Right atrium auricular region (tissue), 2 donors: ENCODE results near the gene ANKFY1. TPM values are rescaled to one million over a fixed set of nuclear protein-coding genes. Genes with fewer than 3 reads are reported as not detected.

Experiments used
- DNase-seq: peaks from one replicate; pipeline ENCODE4 v3.0.0-alpha.2; 2019; ENCODE audit warnings: low spot score
- H3K27ac ChIP-seq, 2 donors: fragments of 200-600 bp; sonication (generic); 1 replicate in 1 of 2; 2 replicates in 1 of 2; pipeline ENCODE4 v1.5.1; 2016 to 2019
- H3K27me3 ChIP-seq, 2 donors: fragments of 200-600 bp; sonication (generic); one replicate each; pipeline versions ENCODE4 v1.5.1 to v1.6.0; 2017 to 2019
- H3K36me3 ChIP-seq: fragments of 200-600 bp; sonication (generic); one replicate; pipeline ENCODE4 v1.5.1; 2016
- H3K4me1 ChIP-seq, 2 donors: fragments of 200-600 bp; sonication (generic); one replicate each; pipeline versions ENCODE4 v1.5.1 to v1.6.0; 2017 to 2019
- H3K4me3 ChIP-seq, 2 donors: fragments of 200-600 bp; sonication (generic); 1 replicate in 1 of 2; 2 replicates in 1 of 2; pipeline ENCODE4 v1.5.1; 2017 to 2019; ENCODE audit warnings: mild to moderate bottlenecking in 1 of 2, moderate library complexity in 1 of 2
- H3K9me3 ChIP-seq, 2 donors: fragments of 200-600 bp; sonication (generic); one replicate each; pipeline ENCODE4 v1.5.1; 2019
- CTCF ChIP-seq, 2 donors: fragments of 200-600 bp; sonication (generic); IDR thresholded peaks; one replicate each; pipeline ENCODE4 v1.5.1; 2019; ENCODE audit warnings: antibody characterized with exemption in 2 of 2
- total RNA-seq, 2 donors: library from RNA; depleted of rRNA; stranded (reverse); fragments of >200 nt; gene quantifications; one replicate each; pipeline ENCODE4 v1.1.0, GENCODE V29; 2016

ANKFY1 gene
- total RNA-seq, 2 donors from 2014 or later, result 13.9 to 16.7 TPM

GRCh38 chr17:4179071-4179470, 84.7 kb downstream of the ANKFY1 start:
- Histone ChIP-seq H3K4me1 (no peaks in the 10 kb centered on the region), H3K4me3 (no peak overlapping the region), H3K27me3 (no peaks in the 10 kb centered on the region), H3K9me3 (no peaks in the 10 kb centered on the region), H3K36me3 (peaks cover 87% of the 10 kb centered on the region), H3K27ac (no peak overlapping the region)
- no peak for DNase-seq
- no peak for TF ChIP-seq CTCF (IDR thresholded peaks at IDR 0.05)

- no peak overlapping the region for H3K4me3 ChIP-seq
- H3K27ac ChIP-seq, result no peak overlapping the region
- no peaks in the 10 kb centered on the region for H3K4me1 ChIP-seq
- DNase-seq, result no peak
- H3K9me3 ChIP-seq, result no peaks in the 10 kb centered on the region
- peaks cover 87% of the 10 kb centered on the region for H3K36me3 ChIP-seq
- TF ChIP-seq CTCF (IDR thresholded peaks at IDR 0.05), result no peak
- H3K27me3 ChIP-seq, result no peaks in the 10 kb centered on the region
Observed at GRCh38 chr17:4178651-4179050, 85.1 kb downstream of the ANKFY1 start.

GRCh38 chr17:4177806-4178205, 86.0 kb downstream of the ANKFY1 start:
- no peaks in the 10 kb centered on the region for H3K4me1 ChIP-seq
- H3K4me3 ChIP-seq, result no peak overlapping the region
- H3K9me3 ChIP-seq, result no peaks in the 10 kb centered on the region
- H3K27ac ChIP-seq, result no peak overlapping the region
- no peak for DNase-seq
- no peak for TF ChIP-seq CTCF (IDR thresholded peaks at IDR 0.05)
- peaks cover 86% of the 10 kb centered on the region for H3K36me3 ChIP-seq
- H3K27me3 ChIP-seq, result no peaks in the 10 kb centered on the region

- H3K27ac ChIP-seq, result no peak overlapping the region
Observed at GRCh38 chr17:4176808-4177472, 86.8 kb downstream of the ANKFY1 start.

GRCh38 chr17:4175921-4176807, 87.6 kb downstream of the ANKFY1 start:
- no peak for DNase-seq
- Histone ChIP-seq H3K36me3 (peaks cover 93% of the 10 kb centered on the region), H3K9me3 (no peaks in the 10 kb centered on the region), H3K4me3 (no peak overlapping the region), H3K27ac (no peak overlapping the region), H3K4me1 (no peaks in the 10 kb centered on the region), H3K27me3 (no peaks in the 10 kb centered on the region)
- no peak for TF ChIP-seq CTCF (IDR thresholded peaks at IDR 0.05)

More at GRCh38 chr17:4176808-4177472, 86.8 kb downstream of the ANKFY1 start:
- no peaks in the 10 kb centered on the region for H3K27me3 ChIP-seq
- H3K36me3 ChIP-seq, result peaks cover 92% of the 10 kb centered on the region
- no peaks in the 10 kb centered on the region for H3K9me3 ChIP-seq
- no peak for TF ChIP-seq CTCF (IDR thresholded peaks at IDR 0.05)
- no peak for DNase-seq
- H3K4me1 ChIP-seq, result no peaks in the 10 kb centered on the region
- H3K4me3 ChIP-seq, result no peak overlapping the region
